ENCODE data around the gene GLB1L2. TPM values are rescaled to one million over a fixed set of nuclear protein-coding genes. Genes with fewer than 3 reads are reported as not detected.

GLB1L2 gene
- total RNA-seq, 1 donor from 2014 or later, result 0.30 TPM

- H3K27ac ChIP-seq (replicated peaks), result no peak overlapping the region
Measured at GRCh38 chr11:134423106-134423505, 91.3 kb downstream of the GLB1L2 start.

DNA sequence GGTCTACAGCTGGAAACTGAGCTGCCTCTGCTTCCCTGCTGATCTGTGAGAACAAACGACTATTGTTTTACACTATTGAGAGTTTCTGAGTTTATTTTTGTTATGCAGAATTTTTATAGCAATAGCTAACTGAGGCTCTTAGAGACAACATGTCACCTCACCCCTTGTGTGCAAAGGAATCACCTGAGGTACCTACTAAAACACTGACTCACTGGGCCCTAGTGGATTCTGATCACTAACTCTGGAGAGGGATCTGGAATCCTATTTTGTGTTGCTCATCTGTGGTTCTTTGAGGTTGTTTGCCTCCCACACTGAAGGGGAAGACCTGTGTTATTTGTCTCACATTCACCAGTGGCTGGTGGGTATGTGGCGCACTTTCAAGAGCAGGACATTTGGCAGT lies 93.6 kb downstream of the GLB1L2 start:
- Histone ChIP-seq H3K27me3 (ENCODE audit: low read depth) (peaks cover 80% of the 10 kb centered on the region), H3K4me3 (no peak overlapping the region), H3K36me3 (no peaks in the 10 kb centered on the region), H3K4me1 (no peaks in the 10 kb centered on the region), H3K9me3 (replicated peaks) (no peaks in the 10 kb centered on the region), H3K27ac (replicated peaks) (no peak overlapping the region)
- TF ChIP-seq CTCF (IDR thresholded peaks at IDR 0.05; ENCODE audit: borderline replicate concordance), result no peak
- no peak for DNase-seq
- intact Hi-C loops (cut with micrococcal nuclease), result no loop called here

More at GRCh38 chr11:134423106-134423505, 91.3 kb downstream of the GLB1L2 start:
- no peak for TF ChIP-seq CTCF (IDR thresholded peaks at IDR 0.05; ENCODE audit: borderline replicate concordance)
- Histone ChIP-seq H3K4me1 (no peaks in the 10 kb centered on the region), H3K9me3 (replicated peaks) (no peaks in the 10 kb centered on the region), H3K36me3 (no peaks in the 10 kb centered on the region), H3K27me3 (ENCODE audit: low read depth) (peaks cover 76% of the 10 kb centered on the region), H3K4me3 (no peak overlapping the region)
- DNase-seq, result no peak
- intact Hi-C loops (cut with micrococcal nuclease), result no loop called here

Other genes starting within 250 kb of the GLB1L2 start
- 17.2 TPM for gene NCAPD3, start 108.0 kb upstream of the GLB1L2 start, total RNA-seq
- 37.6 TPM for gene VPS26B, start 107.3 kb upstream of the GLB1L2 start, total RNA-seq
- gene THYN1, start 78.6 kb upstream of the GLB1L2 start, total RNA-seq, result 41.2 TPM
- gene ACAD8, start 78.4 kb upstream of the GLB1L2 start, total RNA-seq, result 40.7 TPM
- not detected for gene GLB1L3, start 55.6 kb upstream of the GLB1L2 start, total RNA-seq
- 0.08 TPM for gene B3GAT1, start 80.3 kb downstream of the GLB1L2 start, total RNA-seq

Data from left ventricle myocardium inferior (tissue), 1 donor.